HepG2 (cell line): ENCODE results near the gene TNP2. TPM values are rescaled to one million over a fixed set of nuclear protein-coding genes. Genes with fewer than 3 reads are reported as not detected.

Experiments used
- ARNTL ChIP-seq: sonication (generic); formaldehyde crosslinking; IDR thresholded peaks from 2 replicates; pipeline ENCODE4 v1.4.0; 2020; ENCODE audit warnings: mild to moderate bottlenecking, missing genetic modification reagents
- CBFB ChIP-seq: sonication (generic); formaldehyde crosslinking; IDR thresholded peaks from 2 replicates; pipeline ENCODE4 v1.4.0; 2020; ENCODE audit warnings: missing genetic modification reagents
- FLYWCH1 ChIP-seq: sonication (generic); formaldehyde crosslinking; IDR thresholded peaks from 2 replicates; pipeline ENCODE4 v1.8.1; 2023; ENCODE audit warnings: mild to moderate bottlenecking, missing genetic modification reagents
- GFI1 ChIP-seq: sonication (generic); formaldehyde crosslinking; IDR thresholded peaks from 2 replicates; pipeline ENCODE4 v1.5.0; 2020; ENCODE audit warnings: missing genetic modification reagents, mild to moderate bottlenecking, borderline replicate concordance
- HMG20B ChIP-seq: conservative IDR thresholded peaks from 2 replicates; pipeline ENCODE4 v1.6.1; 2016; ENCODE audit warnings: missing genetic modification reagents, missing compliant biosample characterization
- HOXA3 ChIP-seq: sonication (generic); formaldehyde crosslinking; IDR thresholded peaks from 2 replicates; pipeline ENCODE4 v1.5.0; 2020; ENCODE audit warnings: missing genetic modification reagents
- KDM5B ChIP-seq: sonication (generic); formaldehyde crosslinking; IDR thresholded peaks from 2 replicates; pipeline ENCODE4 v1.4.0; 2020; ENCODE audit warnings: missing genetic modification reagents, mild to moderate bottlenecking, borderline replicate concordance
- MATR3 ChIP-seq: sonication (generic); formaldehyde crosslinking; IDR thresholded peaks from 2 replicates; pipeline ENCODE4 v1.4.0; 2020; ENCODE audit warnings: missing genetic modification reagents
- MBNL3 ChIP-seq: fragments of 250-450 bp; sonication (Bioruptor Pico); conservative IDR thresholded peaks from 2 replicates; pipeline ENCODE4 v1.8.0; 2022; ENCODE audit warnings: mild to moderate bottlenecking, inconsistent platforms
- MXD1 ChIP-seq: sonication (generic); formaldehyde crosslinking; IDR thresholded peaks from 2 replicates; pipeline ENCODE4 v1.4.0; 2020; ENCODE audit warnings: mild to moderate bottlenecking, missing genetic modification reagents
- NR2F2 ChIP-seq: IDR thresholded peaks from 2 replicates; pipeline ENCODE4 v1.6.1; 2012; ENCODE audit warnings: low read depth, inconsistent platforms, borderline replicate concordance
- ONECUT2 ChIP-seq: sonication (generic); formaldehyde crosslinking; IDR thresholded peaks from 2 replicates; pipeline ENCODE4 v1.4.0; 2020; ENCODE audit warnings: missing genetic modification reagents
- RBFOX2 ChIP-seq: fragments of 200-400 bp; formaldehyde crosslinking; IDR thresholded peaks from 2 replicates; pipeline ENCODE4 v1.6.1; 2017; ENCODE audit warnings: low read depth, mild to moderate bottlenecking, low read length
- RCOR2 ChIP-seq: IDR thresholded peaks from 2 replicates; pipeline ENCODE4 v1.6.1; 2016; ENCODE audit warnings: missing biosample characterization, missing genetic modification reagents
- TFDP2 ChIP-seq: sonication (generic); formaldehyde crosslinking; IDR thresholded peaks from 2 replicates; pipeline ENCODE4 v1.4.0; 2020; ENCODE audit warnings: missing genetic modification reagents
- ZBED4 ChIP-seq: sonication (generic); formaldehyde crosslinking; IDR thresholded peaks from 2 replicates; pipeline ENCODE4 v1.4.0; 2020; ENCODE audit warnings: missing genetic modification reagents, borderline replicate concordance
- ZBTB42 ChIP-seq: sonication (generic); formaldehyde crosslinking; IDR thresholded peaks from 2 replicates; pipeline ENCODE4 v1.5.0; 2020; ENCODE audit warnings: mild to moderate bottlenecking, missing genetic modification reagents
- ZNF136 ChIP-seq: sonication (generic); formaldehyde crosslinking; IDR thresholded peaks from 2 replicates; pipeline ENCODE4 v1.8.1; 2022; ENCODE audit warnings: low read depth, mild to moderate bottlenecking, moderate library complexity, missing genetic modification reagents
- ZNF143 ChIP-seq: sonication (generic); formaldehyde crosslinking; IDR thresholded peaks from 2 replicates; pipeline ENCODE4 v1.4.0; 2020; ENCODE audit warnings: missing genetic modification reagents
- ZNF232 ChIP-seq: sonication (generic); formaldehyde crosslinking; IDR thresholded peaks from 2 replicates; pipeline ENCODE4 v1.4.0; 2020; ENCODE audit warnings: missing genetic modification reagents, borderline replicate concordance
- ZNF33B ChIP-seq: sonication (generic); formaldehyde crosslinking; IDR thresholded peaks from 2 replicates; pipeline ENCODE4 v1.5.1; 2020; ENCODE audit warnings: mild to moderate bottlenecking, missing genetic modification reagents
- ZNF382 ChIP-seq: sonication (generic); formaldehyde crosslinking; IDR thresholded peaks from 2 replicates; pipeline ENCODE4 v1.5.0; 2020; ENCODE audit warnings: missing genetic modification reagents, mild to moderate bottlenecking, borderline replicate concordance
- ZNF597 ChIP-seq: sonication (generic); formaldehyde crosslinking; IDR thresholded peaks from 2 replicates; pipeline ENCODE4 v1.5.0; 2020; ENCODE audit warnings: missing genetic modification reagents
- ZNF768 ChIP-seq: sonication (generic); formaldehyde crosslinking; IDR thresholded peaks from 2 replicates; pipeline ENCODE4 v1.4.0; 2020; ENCODE audit warnings: missing genetic modification reagents
- polyA plus RNA-seq, 8 experiments: library from polyadenylated mRNA; depleted of rRNA in 3 of 8; stranded (reverse) in 7 of 8; unstranded in 1 of 8; fragments of >200 nt; fragmentation: Illumina TruSeq in 4 of 8; extraction: Trizol in 4 of 8; gene quantifications; 2 replicates each; pipeline versions ENCODE4 v1.2.1 to v1.2.3, GENCODE V29; 2011 to 2016; ENCODE audit warnings: low read depth in 4 of 8, missing spikeins in 1 of 8, mixed read lengths in 1 of 8; ENCODE audit not compliant: insufficient read depth in 1 of 8
- total RNA-seq, 5 experiments: library from RNA; depleted of rRNA; stranded (reverse); fragments of >200 nt; fragmentation: Illumina TruSeq; extraction: Trizol; gene quantifications; 2 replicates each; pipeline ENCODE4 v1.2.3, GENCODE V29; 2016; ENCODE audit warnings: low read depth in 1 of 5

TNP2 gene
- total and polyA plus RNA-seq, 2 of the 13 experiments (the other 11 are each of a cell fraction or from before 2014, with no cell fraction given) = not detected

DNA sequence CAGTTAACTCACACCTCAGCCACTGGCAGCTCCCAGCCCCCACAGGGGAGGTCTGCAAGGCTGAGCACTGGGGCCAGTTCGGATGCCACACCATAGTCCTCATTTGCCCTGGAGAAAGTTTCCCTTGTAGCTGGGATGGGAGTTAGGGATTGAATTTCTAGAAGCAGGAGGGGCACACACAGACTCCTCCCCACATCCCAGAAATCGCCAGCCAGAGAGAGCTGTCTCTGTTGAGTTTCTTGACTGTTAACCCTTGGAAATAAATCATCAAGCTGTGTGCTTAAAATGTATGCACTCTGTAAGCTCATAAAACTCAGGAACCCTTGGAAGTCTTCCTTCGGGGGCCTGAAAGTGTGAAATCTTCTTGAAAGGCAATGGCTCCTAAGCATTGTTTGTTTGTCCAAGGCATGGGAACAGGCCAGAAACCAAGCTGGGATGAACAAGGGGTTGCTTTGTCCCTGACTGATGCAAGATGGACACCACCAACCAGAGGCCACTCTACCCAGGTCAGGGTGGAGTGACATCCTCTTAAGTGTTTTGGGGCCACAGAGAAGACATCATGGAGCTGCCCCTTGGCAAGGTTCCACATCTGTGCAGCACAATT is 4.7 kb upstream of the TNP2 start (continued):
- TF ChIP-seq MXD1 (CRISPR knock-in tag) (no peak), ZNF768 (no peak), ONECUT2 (CRISPR knock-in tag) (no peak), ZNF136 (no peak), TFDP2 (no peak; the same call in 1 of the 2 replicates), MBNL3 (no peak), RBFOX2 (no peak), ZNF597 (CRISPR knock-in tag) (no peak), NR2F2 (peak; percentile 54; the same call in 1 of the 2 replicates), ZNF143 (CRISPR knock-in tag) (0 out of 2 replicates have a peak, but pooled peaks have one; percentile 35), ZBED4 (CRISPR knock-in tag) (no peak; the same call in 1 of the 2 replicates), CBFB (CRISPR knock-in tag) (0 out of 2 replicates have a peak, but pooled peaks have one; percentile 47), ZNF33B (CRISPR knock-in tag) (no peak), KDM5B (CRISPR knock-in tag) (no peak), MATR3 (CRISPR knock-in tag) (no peak), ZBTB42 (no peak), RCOR2 (CRISPR knock-in tag) (no peak), ARNTL (CRISPR knock-in tag) (peak; percentile 6; the same call in 1 of the 2 replicates), HMG20B (CRISPR knock-in tag) (no peak), ZNF382 (CRISPR knock-in tag) (no peak), FLYWCH1 (no peak), GFI1 (CRISPR knock-in tag) (no peak), ZNF232 (CRISPR knock-in tag) (no peak), HOXA3 (CRISPR knock-in tag) (peak; percentile 55)
